Measurements from ENCODE around the gene CDCA4. TPM values are rescaled to one million over a fixed set of nuclear protein-coding genes. Genes with fewer than 3 reads are reported as not detected.
A peak's percentile ranks its signal among the peaks of the same experiment; 100 is the strongest.

Gene CDCA4
- total RNA-seq, 1 donor from 2014 or later: 33.2 TPM

DNA sequence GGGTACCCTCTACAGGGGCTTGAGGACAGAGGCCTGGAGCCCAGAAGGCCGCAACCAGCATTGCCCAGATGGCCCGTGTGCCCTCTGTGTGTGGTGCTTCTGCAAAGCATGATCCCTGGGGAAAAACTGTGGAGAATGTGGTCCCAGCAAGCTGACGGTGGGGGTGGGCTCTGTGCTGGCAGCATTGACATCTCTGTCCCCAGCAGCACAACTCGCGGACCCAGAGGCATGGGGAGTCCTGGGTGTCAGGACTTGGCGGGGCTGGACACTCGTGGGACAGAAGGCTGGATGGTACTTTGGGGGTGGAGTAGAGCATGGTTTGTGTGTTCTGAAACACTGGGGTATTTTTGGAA, 31.0 kb downstream of the CDCA4 start:
- peaks cover 1% of the 10 kb centered on the region for H3K36me3 ChIP-seq (ENCODE audit: control insufficient read depth, insufficient read depth, low read length)

GRCh38 chr14:104989236-104989950, 31.5 kb downstream of the CDCA4 start:
- H3K36me3 ChIP-seq (ENCODE audit: control insufficient read depth, insufficient read depth, low read length): peaks cover 1% of the 10 kb centered on the region
- no peak for DNase-seq (ENCODE audit: low read depth)
- TF ChIP-seq CTCF (IDR thresholded peaks at IDR 0.05; ENCODE audit: insufficient read depth, low read length, poor library complexity, severe bottlenecking): no peak

More for the DNA sequence above, 31.0 kb downstream of the CDCA4 start:
- H3K4me3 ChIP-seq (ENCODE audit: low read depth, low read length): no peak overlapping the region
- no peak for DNase-seq (ENCODE audit: low read depth)
- no peak for TF ChIP-seq CTCF (IDR thresholded peaks at IDR 0.05; ENCODE audit: insufficient read depth, low read length, poor library complexity, severe bottlenecking)
- H3K27me3 ChIP-seq (ENCODE audit: control insufficient read depth, insufficient read depth, low read length): no peaks in the 10 kb centered on the region

GRCh38 chr14:104986487-104987164, 34.3 kb downstream of the CDCA4 start:
- peak overlapping the region; percentile 59 for H3K4me3 ChIP-seq (ENCODE audit: low read depth, low read length)
- TF ChIP-seq CTCF (IDR thresholded peaks at IDR 0.05; ENCODE audit: insufficient read depth, low read length, poor library complexity, severe bottlenecking): no peak
- DNase-seq (ENCODE audit: low read depth): no peak
- no peaks in the 10 kb centered on the region for H3K36me3 ChIP-seq (ENCODE audit: control insufficient read depth, insufficient read depth, low read length)
- no peaks in the 10 kb centered on the region for H3K27me3 ChIP-seq (ENCODE audit: control insufficient read depth, insufficient read depth, low read length)

More at GRCh38 chr14:104989236-104989950, 31.5 kb downstream of the CDCA4 start:
- H3K4me3 ChIP-seq (ENCODE audit: low read depth, low read length): no peak overlapping the region
- no peaks in the 10 kb centered on the region for H3K27me3 ChIP-seq (ENCODE audit: control insufficient read depth, insufficient read depth, low read length)

DNA sequence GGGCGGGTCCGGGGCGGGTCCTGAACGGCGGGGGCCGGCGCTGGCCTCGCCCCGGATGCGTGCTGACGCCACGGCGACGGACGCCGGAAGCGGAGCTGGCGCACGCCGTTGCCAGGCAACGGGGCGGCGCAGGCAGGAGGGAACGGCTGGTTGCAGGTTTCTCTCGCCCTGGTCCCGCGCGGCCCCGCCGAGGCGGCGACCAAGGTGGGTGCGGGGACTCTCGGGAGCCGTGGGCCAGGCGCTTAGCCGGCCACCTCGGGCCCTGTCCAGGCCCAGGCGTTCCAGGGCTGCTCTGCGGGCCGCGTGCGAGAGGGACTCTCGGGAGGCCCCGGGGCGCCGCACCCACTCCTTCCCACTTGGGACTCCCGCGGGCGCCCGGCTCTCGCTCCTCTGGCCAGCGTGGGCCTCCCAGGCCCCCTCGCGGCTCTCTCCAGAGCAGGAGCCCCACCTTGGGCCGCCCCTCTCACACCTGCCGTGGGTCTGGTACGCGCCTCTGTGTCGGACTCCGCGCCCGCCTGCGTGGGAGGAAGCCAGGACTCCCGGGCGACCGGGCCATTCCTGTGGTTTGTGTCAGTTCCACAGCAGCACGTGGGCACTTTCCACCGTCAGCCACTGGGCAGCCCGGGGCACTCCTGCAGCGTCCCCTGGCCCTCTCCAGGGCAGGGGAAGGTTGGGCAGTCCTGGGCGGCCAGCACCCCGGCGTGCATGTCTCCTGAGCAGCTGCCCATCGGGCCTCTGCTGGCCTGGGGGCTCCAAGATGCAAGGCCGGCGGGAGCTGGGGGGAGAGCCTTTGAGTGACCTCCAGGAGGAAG, 35.0 kb downstream of the CDCA4 start, which contains the start of gene CLBA1:
TSS of gene CLBA1 (plus strand) at position 114 of the 812 bp plus-strand sequence. CDS start at position 758, 644 bp downstream.
- H3K27me3 ChIP-seq (ENCODE audit: control insufficient read depth, insufficient read depth, low read length): no peaks in the 10 kb centered on the region
- peak within 1 kb of the TSS; percentile 59 for H3K4me3 ChIP-seq (ENCODE audit: low read depth, low read length)
- no peaks in the 10 kb centered on the region for H3K36me3 ChIP-seq (ENCODE audit: control insufficient read depth, insufficient read depth, low read length)
- no peak for DNase-seq (ENCODE audit: low read depth)
- no peak for TF ChIP-seq CTCF (IDR thresholded peaks at IDR 0.05; ENCODE audit: insufficient read depth, low read length, poor library complexity, severe bottlenecking)

GRCh38 chr14:104984056-104984894, 36.6 kb downstream of the CDCA4 start:
- no peak for DNase-seq (ENCODE audit: low read depth)
- Histone ChIP-seq H3K4me3 (ENCODE audit: low read depth, low read length) (no peak overlapping the region), H3K27me3 (ENCODE audit: control insufficient read depth, insufficient read depth, low read length) (no peaks in the 10 kb centered on the region), H3K36me3 (ENCODE audit: control insufficient read depth, insufficient read depth, low read length) (no peaks in the 10 kb centered on the region)
- no peak for TF ChIP-seq CTCF (IDR thresholded peaks at IDR 0.05; ENCODE audit: insufficient read depth, low read length, poor library complexity, severe bottlenecking)

All from kidney epithelial cell (primary cell).